PC-9 (cell line): ENCODE data around the gene NINJ1.

Experiments
- EZH2 ChIP-seq: fragments of 200-600 bp; sonication (generic); IDR thresholded peaks from 2 replicates; pipeline ENCODE4 v1.8.0; 2017; ENCODE audit warnings: antibody characterized with exemption, low read depth
- TF ChIP-seq, protein P1 (sequence below): fragments of 200-600 bp; sonication (generic); conservative IDR thresholded peaks from 2 replicates; pipeline ENCODE4 v1.6.1; 2017; ENCODE audit warnings: mixed run types, antibody characterized with exemption, mild to moderate bottlenecking, moderate library complexity

DNA sequence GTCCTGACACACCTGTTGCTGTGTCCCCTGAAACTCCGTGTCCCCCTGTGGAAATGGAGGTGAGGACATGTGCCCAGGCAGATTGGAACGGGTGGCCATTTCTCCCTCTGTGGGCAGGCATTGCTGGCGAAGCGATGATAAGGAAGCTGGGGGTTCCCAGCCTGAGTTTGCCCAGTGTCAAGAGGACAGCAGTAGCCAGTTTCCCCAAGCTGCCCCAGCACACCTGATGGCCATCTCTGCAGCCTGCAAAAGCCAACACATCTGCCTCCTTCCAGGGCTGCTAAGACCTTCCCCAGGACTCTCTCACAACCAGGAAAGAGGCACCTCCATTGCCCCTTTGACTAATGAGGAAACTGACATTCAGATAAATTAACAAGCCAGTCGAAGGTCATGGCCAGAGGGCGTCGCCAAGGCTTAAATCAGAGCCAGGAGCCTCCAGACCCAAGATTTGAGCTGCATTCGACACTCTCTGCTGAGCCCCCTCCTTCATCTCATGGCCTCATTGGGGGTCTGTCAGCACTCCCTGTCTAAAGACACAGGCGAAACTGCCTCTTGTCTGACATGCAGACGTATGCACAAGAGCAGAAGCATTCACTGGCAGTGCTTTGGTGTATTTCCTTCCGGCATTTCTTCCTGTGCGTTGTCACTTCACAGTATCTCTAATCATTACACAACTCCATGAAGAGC lies 39.5 kb upstream of the NINJ1 start:
- no peak for TF ChIP-seq EZH2
- TF ChIP-seq, protein P1, sequence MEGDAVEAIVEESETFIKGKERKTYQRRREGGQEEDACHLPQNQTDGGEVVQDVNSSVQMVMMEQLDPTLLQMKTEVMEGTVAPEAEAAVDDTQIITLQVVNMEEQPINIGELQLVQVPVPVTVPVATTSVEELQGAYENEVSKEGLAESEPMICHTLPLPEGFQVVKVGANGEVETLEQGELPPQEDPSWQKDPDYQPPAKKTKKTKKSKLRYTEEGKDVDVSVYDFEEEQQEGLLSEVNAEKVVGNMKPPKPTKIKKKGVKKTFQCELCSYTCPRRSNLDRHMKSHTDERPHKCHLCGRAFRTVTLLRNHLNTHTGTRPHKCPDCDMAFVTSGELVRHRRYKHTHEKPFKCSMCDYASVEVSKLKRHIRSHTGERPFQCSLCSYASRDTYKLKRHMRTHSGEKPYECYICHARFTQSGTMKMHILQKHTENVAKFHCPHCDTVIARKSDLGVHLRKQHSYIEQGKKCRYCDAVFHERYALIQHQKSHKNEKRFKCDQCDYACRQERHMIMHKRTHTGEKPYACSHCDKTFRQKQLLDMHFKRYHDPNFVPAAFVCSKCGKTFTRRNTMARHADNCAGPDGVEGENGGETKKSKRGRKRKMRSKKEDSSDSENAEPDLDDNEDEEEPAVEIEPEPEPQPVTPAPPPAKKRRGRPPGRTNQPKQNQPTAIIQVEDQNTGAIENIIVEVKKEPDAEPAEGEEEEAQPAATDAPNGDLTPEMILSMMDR = no peak
